HepG2 (cell line): ENCODE results near the gene FAIM2. TPM values are rescaled to one million over a fixed set of nuclear protein-coding genes. Genes with fewer than 3 reads are reported as not detected.

Source experiments
- ATAC-seq: fragments of 200-7000 bp; cut with Tn5 transposase; 3 replicates; pipeline ENCODE4 v1.9.1; 2020; ENCODE audit warnings: mild to moderate bottlenecking, moderate library complexity
- BruUV-seq: library from RNA; stranded (reverse); fragments of 400-500 nt; replicated peaks from 2 replicates; lab custom pipeline; 2021; lab: Mats Ljungman, UMichigan
- CTCF ChIA-PET: fragments of 300-600 bp; formaldehyde crosslinking; extraction: SDS; loops from one replicate; lab custom pipeline; 2021; ENCODE audit warnings: low total read pairs, inconsistent platforms, low intra/inter-chr PET ratio; lab: Yijun Ruan, JAX
- POLR2A ChIA-PET: fragments of 350-600 bp; sonication (Branson Sonifier 250); formaldehyde crosslinking; loops from one replicate; lab custom pipeline; 2020; ENCODE audit warnings: antibody characterized with exemption, inconsistent platforms; lab: Yijun Ruan, JAX
- DNase-seq: peaks from one replicate; pipeline ENCODE4 v3.0.0-alpha.2; 2015; ENCODE audit warnings: low spot score
- FAIRE-seq: peaks from 3 replicates; lab custom pipeline; 2011; peaks lifted over from hg19 to GRCh38; lab: Jason Lieb, UNC
- H2AFZ ChIP-seq: one replicate; pipeline ENCODE4 v1.6.1; 2011; ENCODE audit warnings: low read length, inconsistent platforms
- H3K27ac ChIP-seq: fragments of 300-600 bp; 3 replicates; pipeline ENCODE4 v1.8.0; 2011; ENCODE audit warnings: mixed run types, mild to moderate bottlenecking, mixed read lengths, low read length, inconsistent platforms; ENCODE audit not compliant: insufficient read depth; ENCODE audit errors: extremely low read length
- H3K27me3 ChIP-seq, 2 experiments: fragments of 200-600 bp in 1 of 2; 2 replicates in 1 of 2; 3 replicates in 1 of 2; pipeline versions ENCODE4 v1.6.0 to v1.8.0; 2011; ENCODE audit warnings: low read length in 2 of 2, mild to moderate bottlenecking in 2 of 2, moderate library complexity in 2 of 2, inconsistent platforms in 1 of 2; ENCODE audit not compliant: insufficient read depth in 2 of 2, control insufficient read depth in 1 of 2
- H3K36me3 ChIP-seq, 2 experiments: fragments of 200-600 bp in 1 of 2; replicated peaks in 1 of 2; 2 replicates in 1 of 2; 3 replicates in 1 of 2; pipeline versions ENCODE4 v1.5.1 to v1.8.0; 2011; ENCODE audit warnings: low read length in 2 of 2, inconsistent platforms in 1 of 2; ENCODE audit not compliant: insufficient read depth in 2 of 2, control insufficient read depth in 1 of 2
- H3K4me1 ChIP-seq: 2 replicates; pipeline ENCODE4 v1.5.1; 2012; ENCODE audit warnings: low read length, inconsistent platforms; ENCODE audit not compliant: insufficient read depth
- H3K4me2 ChIP-seq: 2 replicates; pipeline ENCODE4 v1.6.0; 2011; ENCODE audit warnings: low read depth, low read length, inconsistent platforms
- H3K4me3 ChIP-seq, 3 experiments: fragments of 200-600 bp in 1 of 3; sonication (generic), shearing (Covaris generic) in 1 of 3; replicated peaks in 1 of 3; 2 replicates each; pipeline ENCODE4 v1.5.1; 2011 to 2016; ENCODE audit warnings: low read length in 3 of 3, inconsistent platforms in 2 of 3, low read depth in 2 of 3, mild to moderate bottlenecking in 2 of 3, control low read depth in 1 of 3, mixed read lengths in 1 of 3; ENCODE audit not compliant: insufficient read depth in 1 of 3
- H3K79me2 ChIP-seq: one replicate; pipeline ENCODE4 v1.6.1; 2011; ENCODE audit warnings: low read length, inconsistent platforms; ENCODE audit not compliant: insufficient read depth
- H3K9ac ChIP-seq: 2 replicates; pipeline ENCODE4 v1.6.0; 2011; ENCODE audit warnings: mild to moderate bottlenecking, low read depth, low read length, inconsistent platforms; ENCODE audit not compliant: insufficient read depth
- H3K9me3 ChIP-seq: 2 replicates; pipeline ENCODE4 v1.5.1; 2012; ENCODE audit warnings: mild to moderate bottlenecking, low read length
- H4K20me1 ChIP-seq: 2 replicates; pipeline ENCODE4 v1.6.0; 2011; ENCODE audit warnings: inconsistent platforms, mild to moderate bottlenecking, low read length, moderate library complexity; ENCODE audit not compliant: insufficient read depth
- CHCHD3 ChIP-seq: sonication (generic); formaldehyde crosslinking; IDR thresholded peaks from 2 replicates; pipeline ENCODE4 v1.8.0; 2022; ENCODE audit warnings: mild to moderate bottlenecking, missing genetic modification reagents, moderate library complexity
- EP300 ChIP-seq, 3 experiments: sonication (generic) in 1 of 3; formaldehyde crosslinking in 1 of 3; IDR thresholded peaks; 2 replicates each; pipeline versions ENCODE4 v1.5.1 to v1.6.1; 2011 to 2020; ENCODE audit warnings: low read depth in 2 of 3, low read length in 2 of 3, borderline replicate concordance in 1 of 3, improper control_type of control experiment in 1 of 3, mild to moderate bottlenecking in 1 of 3, missing genetic modification reagents in 1 of 3, moderate library complexity in 1 of 3
- ZNF260 ChIP-seq: sonication (generic); formaldehyde crosslinking; IDR thresholded peaks from 2 replicates; pipeline ENCODE4 v1.4.0; 2020; ENCODE audit warnings: missing genetic modification reagents, low read depth, mild to moderate bottlenecking, borderline replicate concordance
- ZNF281 ChIP-seq: sonication (generic); formaldehyde crosslinking; IDR thresholded peaks from 2 replicates; pipeline ENCODE4 v1.4.0; 2020; ENCODE audit warnings: missing genetic modification reagents, borderline replicate concordance
- ZNF720 ChIP-seq: sonication (generic); formaldehyde crosslinking; IDR thresholded peaks from 2 replicates; pipeline ENCODE4 v1.4.0; 2020; ENCODE audit warnings: missing genetic modification reagents
- WGBS: methylation state at CpG from one replicate; pipeline ENCODE4 v1.1.6; 2017; ENCODE audit warnings: low lambda C conversion rate; 5-methylcytosine and 5-hydroxymethylcytosine counted together
- in situ Hi-C: cut with HindIII; loops from 2 replicates; pipeline ENCODE4 v1.10.0; 2017; ENCODE audit warnings: low pct_unique_long_range_greater_than_20kb; ENCODE audit not compliant: extremely low pct_ligation_motif_present
- intact Hi-C: fragments of 100-400 bp; cut with micrococcal nuclease; formaldehyde crosslinking; loops from one replicate; pipeline ENCODE4 v1.10.0; 2022; ENCODE audit not compliant: unreplicated experiment
- polyA plus RNA-seq, 8 experiments: library from polyadenylated mRNA; depleted of rRNA in 3 of 8; stranded (reverse) in 7 of 8; unstranded in 1 of 8; fragments of >200 nt; fragmentation: Illumina TruSeq in 4 of 8; extraction: Trizol in 4 of 8; gene quantifications; 2 replicates each; pipeline versions ENCODE4 v1.2.1 to v1.2.3, GENCODE V29; 2011 to 2016; ENCODE audit warnings: low read depth in 4 of 8, missing spikeins in 1 of 8, mixed read lengths in 1 of 8; ENCODE audit not compliant: insufficient read depth in 1 of 8
- total RNA-seq, 5 experiments: library from RNA; depleted of rRNA; stranded (reverse); fragments of >200 nt; fragmentation: Illumina TruSeq; extraction: Trizol; gene quantifications; 2 replicates each; pipeline ENCODE4 v1.2.3, GENCODE V29; 2016; ENCODE audit warnings: low read depth in 1 of 5

Gene FAIM2
- total and polyA plus RNA-seq, 2 of the 13 experiments (the other 11 are each of a cell fraction or from before 2014, with no cell fraction given) = not detected

GRCh38 chr12:49853671-49854070, 50.0 kb downstream of the FAIM2 start (continued):
- TF ChIP-seq ZNF260 (CRISPR knock-in tag) = no peak
- TF ChIP-seq ZNF281 (CRISPR knock-in tag) = no peak
- TF ChIP-seq ZNF720 (CRISPR knock-in tag) = no peak
- TF ChIP-seq EP300 (IDR thresholded peaks at IDR 0.05; ENCODE audit: low read depth in 2 of 2, low read length in 2 of 2) = no peak
- TF ChIP-seq EP300 (CRISPR knock-in tag; IDR thresholded peaks at IDR 0.05; ENCODE audit: borderline replicate concordance) = no peak

- Histone ChIP-seq H3K27me3 (peaks cover 2 to 13% of the 10 kb centered on the region in 2 experiments; a peak in 2 of 5 replicates), H3K9ac (no peak overlapping the region), H3K4me1 (peaks cover 9% of the 10 kb centered on the region), H3K79me2 (peaks cover 1% of the 10 kb centered on the region), H4K20me1 (no peaks in the 10 kb centered on the region), H3K27ac (no peak overlapping the region), H3K36me3 (no peaks in the 10 kb centered on the region), H3K9me3 (no peaks in the 10 kb centered on the region), H2AFZ (no peak overlapping the region), H3K4me2 (no peak overlapping the region), H3K4me3 (no peak overlapping the region)
- no peak for TF ChIP-seq CHCHD3
- in situ Hi-C loops (no loop called here), intact Hi-C loops (no loop called here)
- POLR2A ChIA-PET = no interaction called here
- whole genome bisulfite sequencing = 7% methylated on average over 2 of the region's 2 CpGs
- ATAC-seq (no peak), DNase-seq (no peak), FAIRE-seq (no peak)
- no TSS peak for BruUV-seq
- CTCF ChIA-PET = no interaction called here
Measured at GRCh38 chr12:49847161-49847560, 56.5 kb downstream of the FAIM2 start.
